ENCODE results near the gene TMEM204. TPM values are rescaled to one million over a fixed set of nuclear protein-coding genes. Genes with fewer than 3 reads are reported as not detected.

The TMEM204 gene
- total and polyA plus RNA-seq, 10 of the 15 experiments (the other 5 are each of a cell fraction or from before 2014, with no cell fraction given): 0.05 to 0.30 (median 0.18) TPM; not detected in 7

DNA sequence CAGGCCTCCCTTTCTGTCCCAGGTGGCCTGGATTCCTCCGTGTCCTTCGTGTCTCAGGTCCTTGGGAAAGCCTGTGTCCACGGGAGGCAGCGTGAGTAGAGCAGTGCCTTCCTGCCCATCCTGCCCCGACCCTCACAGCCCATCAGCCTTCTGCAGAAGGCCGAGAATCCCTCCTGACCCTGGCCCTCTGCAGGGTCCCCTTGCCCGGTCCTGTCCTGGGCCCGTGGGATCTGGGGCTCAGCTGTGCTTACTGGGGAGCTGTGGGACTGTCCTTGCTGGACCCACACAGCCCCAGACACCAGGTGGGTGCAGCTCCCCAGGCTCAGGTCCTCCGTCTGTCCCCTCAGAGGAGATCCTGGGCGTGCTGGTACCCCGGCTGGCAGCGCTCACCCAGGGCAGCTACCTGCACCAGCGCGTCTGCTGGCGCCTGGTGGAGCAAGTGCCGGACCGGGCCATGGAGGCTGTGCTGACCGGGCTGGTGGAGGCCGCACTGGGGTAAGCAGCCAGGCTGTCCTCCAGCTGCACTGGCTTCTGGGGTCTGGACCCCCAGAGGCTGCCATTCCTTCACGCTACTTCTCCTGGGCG is 36.4 kb upstream of the TMEM204 start:
- H2AFZ ChIP-seq (ENCODE audit: control insufficient read depth, low read depth, low read length): no peak overlapping the region
- RAD21 ChIA-PET (ENCODE audit: unreplicated experiment): no interaction called here
- H3K36me3 ChIP-seq (ENCODE audit: control insufficient read depth in 2 of 2, insufficient read depth in 2 of 2, low read length in 1 of 2): peaks cover 3 to 12% of the 10 kb centered on the region in 2 experiments; a peak in 3 of 4 replicates
- SMC1A ChIA-PET (ENCODE audit: uncharacterized antibody, unreplicated experiment): interaction anchor here (0.7 kb wide), 1 partner anchor 273 kb away, joined by 3 read pairs; no protein-coding TSS in a partner anchor
- H3K4me3 ChIP-seq: no peak overlapping the region
- POLR2A ChIA-PET: no interaction called here
- no peak overlapping the region for H3K9ac ChIP-seq (ENCODE audit: control insufficient read depth, insufficient read depth, low read length)
- BruUV-seq (replicated peaks): no TSS peak
- FAIRE-seq: no peak
- H3K9me3 ChIP-seq (replicated peaks; ENCODE audit: control insufficient read depth, insufficient read depth, low read length): no peaks in the 10 kb centered on the region
- TF ChIP-seq, protein P1, sequence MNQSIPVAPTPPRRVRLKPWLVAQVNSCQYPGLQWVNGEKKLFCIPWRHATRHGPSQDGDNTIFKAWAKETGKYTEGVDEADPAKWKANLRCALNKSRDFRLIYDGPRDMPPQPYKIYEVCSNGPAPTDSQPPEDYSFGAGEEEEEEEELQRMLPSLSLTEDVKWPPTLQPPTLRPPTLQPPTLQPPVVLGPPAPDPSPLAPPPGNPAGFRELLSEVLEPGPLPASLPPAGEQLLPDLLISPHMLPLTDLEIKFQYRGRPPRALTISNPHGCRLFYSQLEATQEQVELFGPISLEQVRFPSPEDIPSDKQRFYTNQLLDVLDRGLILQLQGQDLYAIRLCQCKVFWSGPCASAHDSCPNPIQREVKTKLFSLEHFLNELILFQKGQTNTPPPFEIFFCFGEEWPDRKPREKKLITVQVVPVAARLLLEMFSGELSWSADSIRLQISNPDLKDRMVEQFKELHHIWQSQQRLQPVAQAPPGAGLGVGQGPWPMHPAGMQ (IDR thresholded peaks at IDR 0.05; ENCODE audit: borderline replicate concordance): no peak
- no peak for TF ChIP-seq WRNIP1 (IDR thresholded peaks at IDR 0.05; ENCODE audit: borderline replicate concordance, low read depth, low read length)
- TF ChIP-seq FOXK2 (IDR thresholded peaks at IDR 0.05): no peak
- no peak for TF ChIP-seq LARP7 (IDR thresholded peaks at IDR 0.05)
- no peak for TF ChIP-seq EED (IDR thresholded peaks at IDR 0.05; ENCODE audit: low read depth)
- no peak for TF ChIP-seq TCF12 (IDR thresholded peaks at IDR 0.05; ENCODE audit: low read depth, low read length)
- no peak for TF ChIP-seq ZNF384 (IDR thresholded peaks at IDR 0.05; ENCODE audit: borderline replicate concordance, low read depth, low read length)
- TF ChIP-seq, protein P2, sequence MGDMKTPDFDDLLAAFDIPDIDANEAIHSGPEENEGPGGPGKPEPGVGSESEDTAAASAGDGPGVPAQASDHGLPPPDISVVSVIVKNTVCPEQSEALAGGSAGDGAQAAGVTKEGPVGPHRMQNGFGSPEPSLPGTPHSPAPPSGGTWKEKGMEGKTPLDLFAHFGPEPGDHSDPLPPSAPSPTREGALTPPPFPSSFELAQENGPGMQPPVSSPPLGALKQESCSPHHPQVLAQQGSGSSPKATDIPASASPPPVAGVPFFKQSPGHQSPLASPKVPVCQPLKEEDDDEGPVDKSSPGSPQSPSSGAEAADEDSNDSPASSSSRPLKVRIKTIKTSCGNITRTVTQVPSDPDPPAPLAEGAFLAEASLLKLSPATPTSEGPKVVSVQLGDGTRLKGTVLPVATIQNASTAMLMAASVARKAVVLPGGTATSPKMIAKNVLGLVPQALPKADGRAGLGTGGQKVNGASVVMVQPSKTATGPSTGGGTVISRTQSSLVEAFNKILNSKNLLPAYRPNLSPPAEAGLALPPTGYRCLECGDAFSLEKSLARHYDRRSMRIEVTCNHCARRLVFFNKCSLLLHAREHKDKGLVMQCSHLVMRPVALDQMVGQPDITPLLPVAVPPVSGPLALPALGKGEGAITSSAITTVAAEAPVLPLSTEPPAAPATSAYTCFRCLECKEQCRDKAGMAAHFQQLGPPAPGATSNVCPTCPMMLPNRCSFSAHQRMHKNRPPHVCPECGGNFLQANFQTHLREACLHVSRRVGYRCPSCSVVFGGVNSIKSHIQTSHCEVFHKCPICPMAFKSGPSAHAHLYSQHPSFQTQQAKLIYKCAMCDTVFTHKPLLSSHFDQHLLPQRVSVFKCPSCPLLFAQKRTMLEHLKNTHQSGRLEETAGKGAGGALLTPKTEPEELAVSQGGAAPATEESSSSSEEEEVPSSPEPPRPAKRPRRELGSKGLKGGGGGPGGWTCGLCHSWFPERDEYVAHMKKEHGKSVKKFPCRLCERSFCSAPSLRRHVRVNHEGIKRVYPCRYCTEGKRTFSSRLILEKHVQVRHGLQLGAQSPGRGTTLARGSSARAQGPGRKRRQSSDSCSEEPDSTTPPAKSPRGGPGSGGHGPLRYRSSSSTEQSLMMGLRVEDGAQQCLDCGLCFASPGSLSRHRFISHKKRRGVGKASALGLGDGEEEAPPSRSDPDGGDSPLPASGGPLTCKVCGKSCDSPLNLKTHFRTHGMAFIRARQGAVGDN (IDR thresholded peaks at IDR 0.05): no peak
- TF ChIP-seq, protein P3, sequence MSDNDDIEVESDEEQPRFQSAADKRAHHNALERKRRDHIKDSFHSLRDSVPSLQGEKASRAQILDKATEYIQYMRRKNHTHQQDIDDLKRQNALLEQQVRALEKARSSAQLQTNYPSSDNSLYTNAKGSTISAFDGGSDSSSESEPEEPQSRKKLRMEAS (IDR thresholded peaks at IDR 0.05; ENCODE audit: low read depth, low read length): no peak
- no peaks in the 10 kb centered on the region for H3K27me3 ChIP-seq (replicated peaks in 1 of 2; ENCODE audit: control insufficient read depth in 2 of 2, insufficient read depth in 2 of 2, low read length in 1 of 2)
- ATAC-seq: no peak
- no peak for DNase-seq (ENCODE audit: low read depth, low spot score)
- CTCF ChIA-PET: no interaction called here
- in situ Hi-C loops (cut with MboI) (no loop called here), intact Hi-C loops (cut with micrococcal nuclease; ENCODE audit: unreplicated experiment) (no loop called here)
- no peaks in the 10 kb centered on the region for H4K20me1 ChIP-seq (ENCODE audit: control insufficient read depth, insufficient read depth)
- no peak overlapping the region for H3K4me2 ChIP-seq (ENCODE audit: control insufficient read depth, insufficient read depth)
- H3K79me2 ChIP-seq (ENCODE audit: control insufficient read depth, insufficient read depth, low read length): peaks cover 17% of the 10 kb centered on the region
- peaks cover 6% of the 10 kb centered on the region for H3K4me1 ChIP-seq (ENCODE audit: control insufficient read depth, insufficient read depth, low read length)
- H3K27ac ChIP-seq (ENCODE audit: control insufficient read depth, insufficient read depth): no peak overlapping the region
- 89% methylated on average over 21 of the region's 21 CpGs for WGBS (ENCODE audit: insufficient coverage, insufficient replicate concordance, low lambda C conversion rate, missing lambda C conversion rate)
